ENCODE measurements around the gene CADM1.
"Not testable (repeated sequence)": the region's sequence is repeated elsewhere in the genome, so short reads cannot be mapped to it uniquely, and the experiment has no call there.

Gene CADM1

GRCh38 chr11:115476463-115477286 lies 27.5 kb downstream of the CADM1 start:
- DNase-seq = no peak

- DNase-seq = no peak
These were observed 28.7 kb downstream of the CADM1 start for GRCh38 chr11:115475564-115475963.

GRCh38 chr11:115474306-115474705 lies 29.9 kb downstream of the CADM1 start:
- DNase-seq = not testable (repeated sequence)

- no peak for DNase-seq
These were observed 31.0 kb downstream of the CADM1 start for GRCh38 chr11:115473167-115473566.

- no peak for DNase-seq
These were observed 32.8 kb downstream of the CADM1 start for GRCh38 chr11:115471367-115471766.

- DNase-seq = no peak
These were observed 33.3 kb downstream of the CADM1 start for GRCh38 chr11:115470928-115471327.

- DNase-seq = no peak
These were observed 34.9 kb downstream of the CADM1 start for GRCh38 chr11:115469361-115469760.

- no peak for DNase-seq
These were observed 38.1 kb downstream of the CADM1 start for GRCh38 chr11:115466122-115466521.

- DNase-seq = no peak
These were observed 39.9 kb downstream of the CADM1 start for GRCh38 chr11:115464269-115464668.

GRCh38 chr11:115463606-115464005 lies 40.6 kb downstream of the CADM1 start:
- DNase-seq = no peak

- DNase-seq = no peak
These were observed 41.5 kb downstream of the CADM1 start for GRCh38 chr11:115462757-115463156.

GRCh38 chr11:115462004-115462541 lies 42.1 kb downstream of the CADM1 start:
- DNase-seq = no peak

GRCh38 chr11:115460512-115460911 lies 43.7 kb downstream of the CADM1 start:
- no peak for DNase-seq

GRCh38 chr11:115459563-115459962 lies 44.7 kb downstream of the CADM1 start:
- no peak for DNase-seq

GRCh38 chr11:115458877-115459276 lies 45.3 kb downstream of the CADM1 start:
- DNase-seq = peak; percentile 57

GRCh38 chr11:115456019-115456418 lies 48.2 kb downstream of the CADM1 start:
- DNase-seq = no peak

- no peak for DNase-seq
These were observed 48.6 kb downstream of the CADM1 start for GRCh38 chr11:115455613-115456012.

- no peak for DNase-seq
These were observed 49.7 kb downstream of the CADM1 start for GRCh38 chr11:115454525-115454924.

- DNase-seq = no peak
These were observed 50.3 kb downstream of the CADM1 start for GRCh38 chr11:115453693-115454490.

- DNase-seq = no peak
These were observed 52.0 kb downstream of the CADM1 start for GRCh38 chr11:115452241-115452640.

GRCh38 chr11:115450519-115450918 lies 53.7 kb downstream of the CADM1 start:
- no peak for DNase-seq

- DNase-seq = no peak
These were observed 56.8 kb downstream of the CADM1 start for GRCh38 chr11:115447273-115447864.

GRCh38 chr11:115446214-115446613 lies 58.0 kb downstream of the CADM1 start:
- DNase-seq = no peak

All from NCI-H1436 (cell line).